Activated CD4-positive, alpha-beta T cell treated with anti-CD3 and anti-CD28 coated beads for 48 hours (primary cell): ENCODE measurements around the gene MIDN.
"Not testable (repeated sequence)": the region's sequence is repeated elsewhere in the genome, so short reads cannot be mapped to it uniquely, and the experiment has no call there.

Experiments
- DNase-seq: peaks from one replicate; pipeline ENCODE4 v3.0.0-alpha.2; 2020

The MIDN gene

GRCh38 chr19:1248139-1248785, at the start of gene MIDN:
Gene MIDN, plus strand, starts transcription at chr19:1248583. Its CDS starts 1,714 bp downstream, at chr19:1250297.
- DNase-seq = peak; percentile 74

GRCh38 chr19:1199531-1199930, 48.9 kb upstream of the MIDN start:
- DNase-seq = no peak

- DNase-seq = not testable (repeated sequence)
Observed at GRCh38 chr19:1200614-1201013, 47.8 kb upstream of the MIDN start.

- DNase-seq = peak; percentile 100
Observed at GRCh38 chr19:1205114-1206099, 43.0 kb upstream of the MIDN start, which contains the start of gene STK11. Gene STK11, plus strand, starts transcription at chr19:1205778. Its CDS starts 1,136 bp downstream, at chr19:1206914.

- DNase-seq = no peak
Observed at GRCh38 chr19:1206150-1206863, 42.1 kb upstream of the MIDN start.

- peak; percentile 43 for DNase-seq
Observed at GRCh38 chr19:1206864-1207450, 41.4 kb upstream of the MIDN start.

- not testable (repeated sequence) for DNase-seq
Observed at GRCh38 chr19:1208830-1209229, 39.6 kb upstream of the MIDN start.

- no peak for DNase-seq
Observed at GRCh38 chr19:1210227-1210538, 38.2 kb upstream of the MIDN start.

- no peak for DNase-seq
Observed at GRCh38 chr19:1211494-1212234, 36.7 kb upstream of the MIDN start.

- DNase-seq = peak; percentile 66
Observed at GRCh38 chr19:1213391-1214286, 34.7 kb upstream of the MIDN start.

- no peak for DNase-seq
Observed at GRCh38 chr19:1214299-1214861, 34.0 kb upstream of the MIDN start.

GRCh38 chr19:1214862-1215731, 33.3 kb upstream of the MIDN start:
- DNase-seq = no peak

- no peak for DNase-seq
Observed at GRCh38 chr19:1216756-1217155, 31.6 kb upstream of the MIDN start.

GRCh38 chr19:1217366-1217765, 31.0 kb upstream of the MIDN start:
- DNase-seq = no peak

GRCh38 chr19:1218751-1219567, 29.4 kb upstream of the MIDN start:
- DNase-seq = no peak

GRCh38 chr19:1219786-1220476, 28.5 kb upstream of the MIDN start:
- no peak for DNase-seq

- no peak for DNase-seq
Observed at GRCh38 chr19:1220477-1220930, 27.9 kb upstream of the MIDN start.
